Activated CD4-positive, CD25-positive, alpha-beta regulatory T cell (primary cell): ENCODE measurements around the gene PGAM5.

Experiments used
- DNase-seq, 4 experiments: peaks; one replicate each; lab custom pipeline; 2025; lab: John Stamatoyannopoulos, UW

Gene PGAM5

GRCh38 chr12:132720606-132721345 is 10.1 kb downstream of the PGAM5 start:
- DNase-seq: no peak

GRCh38 chr12:132723015-132723763 is 12.5 kb downstream of the PGAM5 start:
- no peak for DNase-seq

GRCh38 chr12:132723764-132724140 is 13.1 kb downstream of the PGAM5 start:
- DNase-seq: no peak

- DNase-seq: no peak
Observed at GRCh38 chr12:132724506-132725241, 14.0 kb downstream of the PGAM5 start.

- DNase-seq: no peak
Observed at GRCh38 chr12:132726386-132726785, 15.7 kb downstream of the PGAM5 start.

- DNase-seq: no peak
Observed at GRCh38 chr12:132727091-132727794, 16.6 kb downstream of the PGAM5 start.

- no peak for DNase-seq
Observed at GRCh38 chr12:132728502-132728901, 17.9 kb downstream of the PGAM5 start.

- no peak for DNase-seq
Observed at GRCh38 chr12:132729541-132730320, 19.1 kb downstream of the PGAM5 start.

- DNase-seq: no peak
Observed at GRCh38 chr12:132730353-132730752, 19.7 kb downstream of the PGAM5 start.

- no peak for DNase-seq
Observed at GRCh38 chr12:132731574-132731973, 20.9 kb downstream of the PGAM5 start.

- DNase-seq: no peak
Observed at GRCh38 chr12:132734206-132734605, 23.6 kb downstream of the PGAM5 start.

- no peak for DNase-seq
Observed at GRCh38 chr12:132735496-132735895, 24.9 kb downstream of the PGAM5 start.

GRCh38 chr12:132736378-132736777 is 25.7 kb downstream of the PGAM5 start:
- no peak for DNase-seq

- no peak for DNase-seq
Observed at GRCh38 chr12:132736913-132737312, 26.3 kb downstream of the PGAM5 start.

GRCh38 chr12:132739600-132740312 is 29.1 kb downstream of the PGAM5 start:
- no peak for DNase-seq

- DNase-seq: no peak
Observed at GRCh38 chr12:132740313-132740646, 29.6 kb downstream of the PGAM5 start.

GRCh38 chr12:132740652-132741051 is 30.0 kb downstream of the PGAM5 start:
- no peak for DNase-seq

- no peak for DNase-seq
Observed at GRCh38 chr12:132741620-132742019, 31.0 kb downstream of the PGAM5 start.

- DNase-seq: no peak
Observed at GRCh38 chr12:132743831-132744230, 33.2 kb downstream of the PGAM5 start.

GRCh38 chr12:132746613-132747012 is 36.0 kb downstream of the PGAM5 start:
- DNase-seq: no peak

GRCh38 chr12:132747395-132747794 is 36.8 kb downstream of the PGAM5 start:
- no peak for DNase-seq
